GM12891 (cell line): Measurements from ENCODE around the gene B4GALT1.

Experiments used
- DNase-seq: peaks from one replicate; pipeline ENCODE4 v3.0.0; 2011; ENCODE audit warnings: low spot score; ENCODE audit not compliant: insufficient read length
- FAIRE-seq: peaks from 2 replicates; lab custom pipeline; 2011; peaks lifted over from hg19 to GRCh38; lab: Jason Lieb, UNC
- PAX5 ChIP-seq: IDR thresholded peaks from 2 replicates; pipeline ENCODE4 v1.6.1; 2011; ENCODE audit warnings: low read length, moderate library complexity, mild to moderate bottlenecking; ENCODE audit not compliant: insufficient read depth, severe bottlenecking
- POLR2A ChIP-seq: IDR thresholded peaks from 2 replicates; pipeline ENCODE4 v1.6.1; 2011; ENCODE audit warnings: low read depth, low read length, control low read depth
- POLR2AphosphoS5 ChIP-seq: IDR thresholded peaks from 2 replicates; pipeline ENCODE4 v1.6.1; 2011; ENCODE audit warnings: low read depth, low read length, control low read depth
- POU2F2 ChIP-seq: IDR thresholded peaks from 2 replicates; pipeline ENCODE4 v1.6.1; 2011; ENCODE audit warnings: low read depth, mild to moderate bottlenecking, control low read depth, low read length, moderate library complexity
- SPI1 ChIP-seq: IDR thresholded peaks from 2 replicates; pipeline ENCODE4 v1.6.1; 2011; ENCODE audit warnings: low read depth, low read length, control low read depth
- TAF1 ChIP-seq: IDR thresholded peaks from 2 replicates; pipeline ENCODE4 v1.6.1; 2011; ENCODE audit warnings: low read depth, low read length, control low read depth

B4GALT1 gene

GRCh38 chr9:33082538-33083326 is 84.4 kb downstream of the B4GALT1 start:
- TF ChIP-seq TAF1 (no peak), SPI1 (peak; percentile 71)
- no peak for FAIRE-seq
- DNase-seq, result no peak

GRCh38 chr9:33082128-33082527 is 85.0 kb downstream of the B4GALT1 start:
- no peak for TF ChIP-seq TAF1
- TF ChIP-seq PAX5, result no peak
- TF ChIP-seq SPI1, result no peak
- no peak for TF ChIP-seq POLR2AphosphoS5
- no peak for TF ChIP-seq POLR2A
- no peak for TF ChIP-seq POU2F2
- DNase-seq (no peak), FAIRE-seq (no peak)

GRCh38 chr9:33081128-33081851 is 85.8 kb downstream of the B4GALT1 start:
- FAIRE-seq, result peak; percentile 69
- no peak for TF ChIP-seq SPI1
- TF ChIP-seq POLR2AphosphoS5, result no peak
- TF ChIP-seq POLR2A, result no peak
- no peak for TF ChIP-seq PAX5
- TF ChIP-seq POU2F2, result no peak
- no peak for TF ChIP-seq TAF1
- peak; percentile 48 for DNase-seq

GRCh38 chr9:33080534-33080933 is 86.6 kb downstream of the B4GALT1 start:
- FAIRE-seq (no peak), DNase-seq (no peak)
- TF ChIP-seq TAF1 (no peak), POU2F2 (no peak), PAX5 (no peak), POLR2A (no peak), POLR2AphosphoS5 (no peak), SPI1 (no peak)

GRCh38 chr9:33076046-33077004 is 90.8 kb downstream of the B4GALT1 start, which contains the start of gene SMU1:
SMU1 (minus strand) TSS chr9:33076674; CDS start chr9:33076608, 66 bp downstream.
- TF ChIP-seq TAF1 (peak; percentile 57), PAX5 (no peak), SPI1 (0 out of 2 replicates have a peak, but pooled peaks have one; percentile 9), POU2F2 (peak; percentile 51), POLR2AphosphoS5 (peak; percentile 86), POLR2A (peak; percentile 91)
- DNase-seq (peak; percentile 87), FAIRE-seq (peak; percentile 97)

GRCh38 chr9:33068991-33069390 is 98.1 kb downstream of the B4GALT1 start:
- no peak for DNase-seq
- no peak for FAIRE-seq

GRCh38 chr9:33065157-33066076 is 101.7 kb downstream of the B4GALT1 start:
- DNase-seq (no peak), FAIRE-seq (peak; percentile 76)
- TF ChIP-seq SPI1, result peak; percentile 80
- no peak for TF ChIP-seq PAX5
- TF ChIP-seq POU2F2, result no peak
- TF ChIP-seq POLR2A, result 0 out of 2 replicates have a peak, but pooled peaks have one; percentile 21
- TF ChIP-seq POLR2AphosphoS5, result no peak; the same call in 1 of the 2 replicates
- no peak for TF ChIP-seq TAF1

More at GRCh38 chr9:33068991-33069390, 98.1 kb downstream of the B4GALT1 start:
- TF ChIP-seq SPI1 (no peak), PAX5 (no peak), POU2F2 (no peak), POLR2A (no peak), TAF1 (no peak), POLR2AphosphoS5 (no peak)
